ENCODE data around the gene DOCK2. TPM values are rescaled to one million over a fixed set of nuclear protein-coding genes. Genes with fewer than 3 reads are reported as not detected.
"Not testable (repeated sequence)": the region's sequence is repeated elsewhere in the genome, so short reads cannot be mapped to it uniquely, and the experiment has no call there.

DOCK2 gene
- total RNA-seq, 1 donor from 2014 or later, result 1.1 TPM

GRCh38 chr5:169950333-169950732 lies 313.3 kb downstream of the DOCK2 start:
- DNase-seq (ENCODE audit: low spot score), result no peak
- Mint-ChIP-seq H3K4me3 (no peak overlapping the region), H3K9me3 (peaks cover 3% of the 10 kb centered on the region), H3K36me3 (no peaks in the 10 kb centered on the region), H3K27ac (no peak overlapping the region), H3K27me3 (ENCODE audit: insufficient read depth, low read depth) (peaks cover 10% of the 10 kb centered on the region), H3K4me1 (peaks cover 21% of the 10 kb centered on the region)
- no peaks in the 10 kb centered on the region for H3K9me3 ChIP-seq (ENCODE audit: low read depth)
- TF ChIP-seq EZH2phosphoT487 (IDR thresholded peaks at IDR 0.05), result no peak
- TF ChIP-seq CTCF (IDR thresholded peaks at IDR 0.05), result no peak
- TF ChIP-seq EZH2 (IDR thresholded peaks at IDR 0.05), result no peak
- no peak overlapping the region for H3K27ac ChIP-seq
- no peaks in the 10 kb centered on the region for H3K79me2 ChIP-seq (ENCODE audit: low read depth)
- H3K36me3 ChIP-seq, result no peaks in the 10 kb centered on the region
- no peaks in the 10 kb centered on the region for H3K27me3 ChIP-seq
- no peak overlapping the region for H2AFZ ChIP-seq (replicated peaks)
- no peaks in the 10 kb centered on the region for H4K20me1 ChIP-seq (ENCODE audit: low read depth)
- H3K9ac ChIP-seq, result no peak overlapping the region
- no peak overlapping the region for H3K4me3 ChIP-seq
- H3K4me2 ChIP-seq, result no peak overlapping the region
- peaks cover 7% of the 10 kb centered on the region for H3F3A ChIP-seq (ENCODE audit: low read depth)
- H3K4me1 ChIP-seq, result peaks cover 10% of the 10 kb centered on the region

- not testable (repeated sequence) for H3K4me1 ChIP-seq; H3K4me2 ChIP-seq; H3K4me3 ChIP-seq; H4K20me1 ChIP-seq (ENCODE audit: low read depth); H3K9ac ChIP-seq; H3K27me3 ChIP-seq; H2AFZ ChIP-seq (replicated peaks); H3K79me2 ChIP-seq (ENCODE audit: low read depth); H3K9me3 ChIP-seq (ENCODE audit: low read depth); H3K4me3 Mint-ChIP-seq; H3K36me3 ChIP-seq; DNase-seq (ENCODE audit: low spot score); H3K4me1 Mint-ChIP-seq; H3K27ac Mint-ChIP-seq; H3K36me3 Mint-ChIP-seq; H3K27ac ChIP-seq; H3F3A ChIP-seq (ENCODE audit: low read depth); H3K9me3 Mint-ChIP-seq; H3K27me3 Mint-ChIP-seq (ENCODE audit: insufficient read depth, low read depth)
Measured at GRCh38 chr5:169953196-169953595, 316.1 kb downstream of the DOCK2 start.

GRCh38 chr5:169954786-169955185 lies 317.7 kb downstream of the DOCK2 start:
- no peaks in the 10 kb centered on the region for H3K4me1 ChIP-seq
- Mint-ChIP-seq H3K36me3 (no peaks in the 10 kb centered on the region), H3K27ac (no peak overlapping the region), H3K9me3 (no peaks in the 10 kb centered on the region), H3K27me3 (ENCODE audit: insufficient read depth, low read depth) (peaks cover 4% of the 10 kb centered on the region), H3K4me1 (no peaks in the 10 kb centered on the region), H3K4me3 (no peak overlapping the region)
- H3K27me3 ChIP-seq, result no peaks in the 10 kb centered on the region
- H3K9me3 ChIP-seq (ENCODE audit: low read depth), result no peaks in the 10 kb centered on the region
- H2AFZ ChIP-seq (replicated peaks), result no peak overlapping the region
- TF ChIP-seq EZH2phosphoT487 (IDR thresholded peaks at IDR 0.05) (no peak), CTCF (IDR thresholded peaks at IDR 0.05) (no peak)
- H3F3A ChIP-seq (ENCODE audit: low read depth), result no peaks in the 10 kb centered on the region
- H3K4me2 ChIP-seq, result no peak overlapping the region
- H3K4me3 ChIP-seq, result no peak overlapping the region
- H4K20me1 ChIP-seq (ENCODE audit: low read depth), result no peaks in the 10 kb centered on the region
- no peak overlapping the region for H3K27ac ChIP-seq
- no peaks in the 10 kb centered on the region for H3K79me2 ChIP-seq (ENCODE audit: low read depth)
- DNase-seq (ENCODE audit: low spot score), result no peak
- H3K9ac ChIP-seq, result no peak overlapping the region
- no peaks in the 10 kb centered on the region for H3K36me3 ChIP-seq

GRCh38 chr5:169956126-169956525 lies 319.1 kb downstream of the DOCK2 start:
- H4K20me1 ChIP-seq (ENCODE audit: low read depth), result no peaks in the 10 kb centered on the region
- H3K4me1 ChIP-seq, result no peaks in the 10 kb centered on the region
- H3K27ac ChIP-seq, result no peak overlapping the region
- H3K36me3 Mint-ChIP-seq, result no peaks in the 10 kb centered on the region
- no peaks in the 10 kb centered on the region for H3F3A ChIP-seq (ENCODE audit: low read depth)
- H3K4me3 ChIP-seq, result no peak overlapping the region
- no peaks in the 10 kb centered on the region for H3K4me1 Mint-ChIP-seq
- no peak overlapping the region for H3K4me3 Mint-ChIP-seq
- H3K79me2 ChIP-seq (ENCODE audit: low read depth), result no peaks in the 10 kb centered on the region
- H3K27me3 ChIP-seq, result no peaks in the 10 kb centered on the region
- H3K9ac ChIP-seq, result no peak overlapping the region
- H3K27ac Mint-ChIP-seq, result no peak overlapping the region
- no peak for DNase-seq (ENCODE audit: low spot score)
- TF ChIP-seq CTCF (IDR thresholded peaks at IDR 0.05), result no peak
- TF ChIP-seq EZH2 (IDR thresholded peaks at IDR 0.05), result no peak
- TF ChIP-seq EZH2phosphoT487 (IDR thresholded peaks at IDR 0.05), result no peak
- no peaks in the 10 kb centered on the region for H3K9me3 Mint-ChIP-seq
- no peak overlapping the region for H2AFZ ChIP-seq (replicated peaks)
- no peaks in the 10 kb centered on the region for H3K9me3 ChIP-seq (ENCODE audit: low read depth)
- peaks cover 4% of the 10 kb centered on the region for H3K27me3 Mint-ChIP-seq (ENCODE audit: insufficient read depth, low read depth)
- no peak overlapping the region for H3K4me2 ChIP-seq
- H3K36me3 ChIP-seq, result no peaks in the 10 kb centered on the region

All from neural progenitor cell (in vitro differentiated cells).